ENCODE measurements around the gene ABHD10. TPM values are rescaled to one million over a fixed set of nuclear protein-coding genes. Genes with fewer than 3 reads are reported as not detected.

The ABHD10 gene
- total RNA-seq, 6 experiments from 2014 or later = 16.7 to 25.2 (median 20.8) TPM

DNA sequence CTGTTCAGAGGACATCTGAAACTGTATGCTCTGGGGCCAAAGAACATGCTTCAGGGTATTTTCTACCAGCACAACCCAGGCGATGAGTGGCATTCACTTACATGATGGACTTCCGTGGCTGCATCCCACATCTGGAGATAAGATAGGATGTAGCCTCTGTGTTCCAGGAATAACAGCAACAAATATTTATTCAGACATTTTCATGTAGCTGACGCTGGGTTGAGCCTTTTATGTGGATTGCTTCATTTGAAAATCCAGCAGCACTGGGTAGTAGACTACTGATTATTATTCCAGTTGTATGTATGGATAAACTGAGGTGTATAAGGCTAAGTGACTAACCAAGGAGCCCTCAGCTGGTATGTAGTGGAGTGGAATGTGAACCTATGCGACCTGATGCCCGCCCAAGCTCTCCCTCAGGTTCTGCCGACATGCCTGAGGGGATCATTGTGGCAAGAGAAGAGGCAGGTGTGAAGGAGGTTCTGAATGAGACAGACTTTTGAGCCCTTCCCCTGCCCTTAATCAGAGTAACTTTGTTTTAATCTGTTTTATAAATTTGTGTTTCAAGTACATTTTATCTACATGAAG, 25.9 kb upstream of the ABHD10 start:
- WGBS (ENCODE audit: insufficient coverage, low coverage, low lambda C conversion rate, missing lambda C conversion rate) = 85% methylated on average over 6 of the region's 6 CpGs
- Histone ChIP-seq H3K27ac (no peak overlapping the region), H3K27me3 (no peaks in the 10 kb centered on the region), H3K9me3 (no peaks in the 10 kb centered on the region), H3K4me3 (no peak overlapping the region), H3K4me1 (no peaks in the 10 kb centered on the region), H3K36me3 (peaks cover 0 to 23% (median 4%) of the 10 kb centered on the region in 4 donors)
- no peak for ATAC-seq
- DNase-seq = no peak
- TF ChIP-seq, protein P1, sequence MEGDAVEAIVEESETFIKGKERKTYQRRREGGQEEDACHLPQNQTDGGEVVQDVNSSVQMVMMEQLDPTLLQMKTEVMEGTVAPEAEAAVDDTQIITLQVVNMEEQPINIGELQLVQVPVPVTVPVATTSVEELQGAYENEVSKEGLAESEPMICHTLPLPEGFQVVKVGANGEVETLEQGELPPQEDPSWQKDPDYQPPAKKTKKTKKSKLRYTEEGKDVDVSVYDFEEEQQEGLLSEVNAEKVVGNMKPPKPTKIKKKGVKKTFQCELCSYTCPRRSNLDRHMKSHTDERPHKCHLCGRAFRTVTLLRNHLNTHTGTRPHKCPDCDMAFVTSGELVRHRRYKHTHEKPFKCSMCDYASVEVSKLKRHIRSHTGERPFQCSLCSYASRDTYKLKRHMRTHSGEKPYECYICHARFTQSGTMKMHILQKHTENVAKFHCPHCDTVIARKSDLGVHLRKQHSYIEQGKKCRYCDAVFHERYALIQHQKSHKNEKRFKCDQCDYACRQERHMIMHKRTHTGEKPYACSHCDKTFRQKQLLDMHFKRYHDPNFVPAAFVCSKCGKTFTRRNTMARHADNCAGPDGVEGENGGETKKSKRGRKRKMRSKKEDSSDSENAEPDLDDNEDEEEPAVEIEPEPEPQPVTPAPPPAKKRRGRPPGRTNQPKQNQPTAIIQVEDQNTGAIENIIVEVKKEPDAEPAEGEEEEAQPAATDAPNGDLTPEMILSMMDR (IDR thresholded peaks at IDR 0.05) = no peak
- no peak for TF ChIP-seq POLR2A (IDR thresholded peaks at IDR 0.05)
- intact Hi-C loops (cut with DNase I) = no loop called here

DNA sequence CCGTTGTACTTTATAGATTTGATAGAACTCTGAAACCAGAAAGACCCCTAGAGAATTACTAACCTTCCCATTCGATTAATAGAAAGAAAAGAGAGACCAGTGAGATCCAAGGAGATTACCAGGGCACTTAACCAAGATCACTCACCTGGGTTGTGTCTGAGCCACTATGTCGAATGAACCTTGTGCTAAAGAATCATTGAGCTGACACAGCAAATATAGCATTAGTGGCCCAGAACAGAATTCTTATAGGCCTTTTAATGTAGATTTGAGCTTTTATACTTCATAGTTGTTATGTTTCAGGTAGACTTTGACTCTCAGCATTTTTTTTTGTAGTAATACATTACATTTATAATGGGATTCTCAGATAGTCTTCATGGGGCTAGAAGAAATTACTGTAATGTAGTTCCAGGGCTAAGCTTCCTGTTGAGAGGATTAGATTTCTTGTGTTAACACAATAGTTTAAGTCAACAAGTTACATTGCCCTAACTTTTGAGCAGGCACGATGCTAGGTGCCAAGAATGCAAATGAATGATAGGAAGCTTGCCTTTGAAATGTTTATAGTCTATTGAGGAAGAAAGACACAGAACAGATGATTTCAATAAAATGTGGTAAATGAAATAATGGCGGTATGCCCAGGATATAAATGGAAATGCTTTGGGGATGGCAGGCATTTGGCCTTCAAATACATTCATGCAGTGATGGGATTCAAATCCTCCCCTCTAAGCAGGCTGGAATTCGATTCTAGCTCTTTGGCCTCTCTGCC, 24.4 kb upstream of the ABHD10 start:
- ATAC-seq = peak in 2 of 4 donors; percentile 21 to 35
- DNase-seq = no peak
- no peak overlapping the region for H3K4me3 ChIP-seq
- no peaks in the 10 kb centered on the region for H3K4me1 ChIP-seq
- peaks cover 0 to 9% (median 4%) of the 10 kb centered on the region in 4 donors for H3K36me3 ChIP-seq
- intact Hi-C loops (cut with DNase I) = no loop called here
- 56% methylated on average over 6 of the region's 6 CpGs for WGBS (ENCODE audit: insufficient coverage, low coverage, low lambda C conversion rate, missing lambda C conversion rate)
- H3K27ac ChIP-seq = no peak overlapping the region
- H3K9me3 ChIP-seq = no peaks in the 10 kb centered on the region
- no peak for TF ChIP-seq POLR2A (IDR thresholded peaks at IDR 0.05)
- TF ChIP-seq, protein P1 (IDR thresholded peaks at IDR 0.05) = no peak
- H3K27me3 ChIP-seq = no peaks in the 10 kb centered on the region

DNA sequence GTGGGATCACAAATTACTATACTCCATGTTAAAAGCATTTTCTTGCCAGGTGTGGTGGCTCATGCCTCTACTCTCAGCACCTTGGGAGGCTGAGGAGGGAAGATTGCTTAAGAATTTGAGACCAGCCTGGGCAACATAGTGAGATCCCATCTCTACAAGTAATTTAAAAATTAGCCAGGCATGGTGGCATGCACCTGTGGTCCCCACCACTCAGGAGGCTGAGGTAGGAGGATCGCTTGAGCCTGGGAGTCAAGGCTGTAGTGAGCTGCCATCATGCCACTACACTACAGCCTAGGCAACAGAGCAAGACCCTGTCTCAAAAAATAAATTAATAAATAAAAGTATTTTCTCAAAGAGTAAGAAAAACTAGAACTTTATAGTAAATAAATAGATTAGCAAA, 22.9 kb upstream of the ABHD10 start:
- Histone ChIP-seq H3K4me1 (no peaks in the 10 kb centered on the region), H3K4me3 (no peak overlapping the region), H3K27ac (no peak overlapping the region), H3K9me3 (no peaks in the 10 kb centered on the region), H3K36me3 (peaks cover 0 to 9% (median 3%) of the 10 kb centered on the region in 4 donors), H3K27me3 (no peaks in the 10 kb centered on the region)
- intact Hi-C loops (cut with DNase I) = no loop called here
- TF ChIP-seq, protein P1 (IDR thresholded peaks at IDR 0.05) = no peak
- TF ChIP-seq POLR2A (IDR thresholded peaks at IDR 0.05) = no peak
- DNase-seq = no peak
- 89% methylated on average over 1 of the region's 1 CpG for WGBS (ENCODE audit: insufficient coverage, low coverage, low lambda C conversion rate, missing lambda C conversion rate)
- ATAC-seq = no peak

DNA sequence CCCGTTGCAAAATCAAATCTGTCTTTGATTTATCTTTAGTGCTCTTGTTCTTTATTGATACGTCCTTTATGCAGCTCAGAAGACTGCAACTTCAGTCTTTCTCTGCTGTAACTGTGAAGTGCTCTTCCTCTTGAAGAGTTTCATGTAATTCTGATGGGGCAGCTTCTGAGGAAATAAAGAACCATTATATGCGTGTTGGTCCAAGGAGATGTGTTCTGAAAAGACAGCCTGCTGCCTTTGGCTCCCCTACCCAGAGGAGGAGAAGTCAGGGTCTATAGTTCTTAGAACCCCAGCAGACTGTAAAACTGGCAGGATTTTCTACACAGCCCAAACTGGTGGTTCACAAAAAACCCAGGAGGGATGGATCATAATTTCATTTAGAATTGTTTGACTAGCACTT, 22.4 kb upstream of the ABHD10 start:
- H3K27ac ChIP-seq = no peak overlapping the region
- H3K4me1 ChIP-seq = no peaks in the 10 kb centered on the region
- intact Hi-C loops (cut with DNase I) = no loop called here
- H3K36me3 ChIP-seq = peaks cover 0 to 9% (median 3%) of the 10 kb centered on the region in 4 donors
- DNase-seq (no peak), ATAC-seq (no peak)
- TF ChIP-seq, protein P1 (IDR thresholded peaks at IDR 0.05) = no peak
- no peak for TF ChIP-seq POLR2A (IDR thresholded peaks at IDR 0.05)
- H3K27me3 ChIP-seq = no peaks in the 10 kb centered on the region
- H3K4me3 ChIP-seq = no peak overlapping the region
- 89% methylated on average over 3 of the region's 3 CpGs for WGBS (ENCODE audit: insufficient coverage, low coverage, low lambda C conversion rate, missing lambda C conversion rate)
- no peaks in the 10 kb centered on the region for H3K9me3 ChIP-seq

Measured in right lobe of liver (tissue), 6 donors.